Skeletal muscle satellite cell (primary cell): ENCODE results near the gene TAS2R38.

ENCODE experiments used
- H3K27me3 ChIP-seq: 2 replicates; pipeline ENCODE4 v1.7.0; 2013; ENCODE audit warnings: low read length; ENCODE audit not compliant: control insufficient read depth, insufficient read depth
- H3K36me3 ChIP-seq: 2 replicates; pipeline ENCODE4 v1.7.0; 2013; ENCODE audit warnings: mild to moderate bottlenecking, control low read depth, low read length; ENCODE audit not compliant: insufficient read depth
- H3K4me1 ChIP-seq: 2 replicates; pipeline ENCODE4 v1.7.0; 2013; ENCODE audit warnings: low read length; ENCODE audit not compliant: control insufficient read depth, insufficient read depth
- H3K4me2 ChIP-seq: 2 replicates; pipeline ENCODE4 v1.7.0; 2013; ENCODE audit warnings: mild to moderate bottlenecking, low read length
- H3K4me3 ChIP-seq: 2 replicates; pipeline ENCODE4 v1.7.0; 2013; ENCODE audit warnings: low read length
- H3K9ac ChIP-seq: 2 replicates; pipeline ENCODE4 v1.7.0; 2013; ENCODE audit warnings: mild to moderate bottlenecking, low read depth, low read length, moderate library complexity
- H3K9me3 ChIP-seq: replicated peaks from 2 replicates; pipeline ENCODE4 v1.7.0; 2013; ENCODE audit warnings: mild to moderate bottlenecking, control low read depth, low read length

The TAS2R38 gene

DNA sequence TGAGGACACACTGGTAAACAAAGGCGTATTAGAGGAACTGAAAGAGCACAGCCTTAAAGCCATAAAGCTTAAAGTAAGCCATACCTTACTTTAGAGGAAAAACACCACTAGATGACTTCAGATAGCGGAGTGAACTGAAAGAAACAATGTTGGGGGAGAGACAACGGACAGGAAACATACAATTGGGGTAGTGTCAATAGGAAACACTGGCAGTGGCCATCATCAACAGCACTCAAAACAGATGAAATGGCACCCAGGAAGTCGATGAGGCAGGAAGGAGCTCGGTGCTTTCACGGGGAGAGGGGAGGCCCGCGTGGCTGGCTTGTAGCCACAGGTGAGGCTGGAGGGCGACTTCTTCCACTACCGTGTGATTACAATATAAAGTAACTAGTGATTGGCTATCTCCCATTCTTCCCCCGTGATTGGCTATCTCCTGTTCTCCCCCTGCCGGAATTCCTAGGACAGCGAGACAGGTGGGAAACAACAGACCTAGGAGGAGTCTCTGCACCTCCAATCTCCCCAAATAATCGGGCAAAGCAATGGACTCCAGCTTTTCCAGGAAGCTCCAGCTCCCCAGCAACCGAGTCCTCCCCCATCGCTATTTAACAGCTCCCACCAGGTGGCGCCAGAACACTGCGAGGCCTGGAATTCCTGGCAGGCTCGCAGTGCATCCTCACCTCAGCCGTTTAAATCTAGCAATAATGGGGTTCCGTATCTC lies 2.4 kb upstream of the TAS2R38 start:
- Histone ChIP-seq H3K4me2 (peak overlapping the region; percentile 76), H3K4me3 (peak overlapping the region; percentile 42), H3K4me1 (peaks cover 6% of the 10 kb centered on the region), H3K9me3 (no peaks in the 10 kb centered on the region), H3K9ac (peak overlapping the region; percentile 35), H3K36me3 (no peaks in the 10 kb centered on the region), H3K27me3 (no peaks in the 10 kb centered on the region)

DNA sequence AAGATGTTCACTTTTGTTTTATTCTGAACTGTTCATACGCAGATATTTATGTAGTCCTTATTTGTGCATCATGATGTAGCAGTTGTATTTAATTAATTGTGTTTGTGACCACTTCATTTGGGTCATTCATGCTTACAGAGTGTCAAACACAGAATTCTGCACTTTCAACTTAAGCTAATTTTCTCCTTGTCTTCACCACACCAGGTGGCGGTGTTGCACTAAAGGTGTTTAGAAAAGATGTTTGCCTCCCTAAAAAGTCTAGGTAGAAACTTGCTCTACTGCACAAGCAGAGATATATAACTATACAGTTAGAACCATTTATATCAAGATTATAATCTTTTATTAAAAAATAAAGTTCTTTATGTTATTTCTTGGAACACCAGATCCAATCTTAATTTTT lies 1.3 kb upstream of the TAS2R38 start:
- Histone ChIP-seq H3K9ac (no peak overlapping the region), H3K4me2 (no peak overlapping the region), H3K36me3 (no peaks in the 10 kb centered on the region), H3K9me3 (no peaks in the 10 kb centered on the region), H3K4me3 (no peak overlapping the region), H3K27me3 (no peaks in the 10 kb centered on the region), H3K4me1 (peaks cover 6% of the 10 kb centered on the region)

DNA sequence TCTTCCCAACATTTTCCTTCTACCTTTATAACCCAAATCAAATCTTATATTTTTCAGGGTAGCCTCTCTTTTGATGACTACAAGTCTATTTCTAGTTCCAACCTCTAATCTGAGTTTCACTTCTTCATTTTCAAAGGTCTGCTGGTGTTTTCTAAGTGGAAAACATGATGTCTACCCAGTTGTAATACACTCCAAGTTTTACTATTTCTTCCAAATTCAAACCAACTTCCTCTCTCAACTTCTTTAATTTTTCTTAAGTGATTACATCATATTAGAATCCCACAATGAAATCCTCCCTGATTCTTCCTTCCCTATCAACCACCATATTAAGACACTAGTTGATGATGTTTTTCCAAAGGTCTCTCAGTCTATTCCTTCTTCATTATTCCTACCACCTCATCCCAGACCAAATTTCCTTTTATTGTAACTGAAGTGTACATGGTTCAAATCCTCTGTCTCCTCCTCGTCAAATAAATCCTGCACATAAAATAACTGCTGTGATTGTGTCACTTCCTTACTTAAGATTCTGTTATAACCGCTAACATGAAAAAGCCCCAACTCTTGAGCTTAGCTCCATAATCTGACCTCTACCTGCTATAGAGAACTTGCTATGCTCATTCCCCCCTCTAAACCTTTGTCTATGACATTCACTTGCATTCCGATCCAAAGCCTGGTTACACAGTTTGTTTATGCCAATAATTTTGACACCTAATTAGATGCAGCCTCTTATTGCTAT lies 12.7 kb downstream of the TAS2R38 start:
- H3K4me2 ChIP-seq = no peak overlapping the region
- no peaks in the 10 kb centered on the region for H3K36me3 ChIP-seq
- H3K9me3 ChIP-seq = no peaks in the 10 kb centered on the region
- no peak overlapping the region for H3K4me3 ChIP-seq
- H3K9ac ChIP-seq = no peak overlapping the region
- H3K27me3 ChIP-seq = no peaks in the 10 kb centered on the region
- H3K4me1 ChIP-seq = peaks cover 6% of the 10 kb centered on the region

DNA sequence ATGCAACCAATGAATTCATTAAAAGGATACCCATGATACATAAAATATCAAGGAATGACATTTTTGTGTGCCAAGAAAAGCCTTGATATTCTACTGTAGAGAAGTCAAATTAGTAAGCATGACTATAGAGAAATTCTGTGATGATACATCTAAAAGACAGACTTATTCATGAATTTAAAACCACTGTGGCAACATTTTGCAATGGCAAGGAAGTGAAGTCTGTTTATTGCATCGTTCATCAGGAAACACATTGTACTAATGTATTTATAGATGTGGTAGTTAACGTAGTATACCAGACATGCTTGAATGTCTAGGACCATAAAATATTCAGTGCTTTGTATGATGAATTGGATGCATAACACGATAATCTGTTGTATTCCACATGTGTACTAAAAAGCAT lies 17.5 kb downstream of the TAS2R38 start:
- Histone ChIP-seq H3K9me3 (no peaks in the 10 kb centered on the region), H3K27me3 (no peaks in the 10 kb centered on the region), H3K4me3 (no peak overlapping the region), H3K4me2 (peak overlapping the region; percentile 23), H3K4me1 (peaks cover 18% of the 10 kb centered on the region), H3K9ac (peak overlapping the region; percentile 40), H3K36me3 (no peaks in the 10 kb centered on the region)

DNA sequence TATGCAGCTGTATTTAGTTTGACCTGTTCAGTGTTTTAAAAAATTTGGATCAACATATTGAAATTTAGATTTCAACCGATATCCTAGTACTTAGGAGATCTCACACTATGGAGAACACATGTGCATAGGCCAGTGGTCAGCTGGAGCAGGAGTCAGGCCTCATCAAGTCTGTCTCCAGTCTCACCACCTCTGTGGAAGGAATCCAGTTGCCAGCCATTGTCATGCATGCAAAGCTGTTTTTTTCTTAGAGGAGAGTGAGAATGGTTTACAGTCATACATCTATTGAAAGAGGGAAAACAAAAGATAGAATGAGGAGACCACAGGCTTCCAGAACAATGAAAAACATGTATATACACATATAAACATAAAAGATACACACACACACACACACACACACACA lies 19.2 kb downstream of the TAS2R38 start:
- no peak overlapping the region for H3K4me2 ChIP-seq
- no peak overlapping the region for H3K4me3 ChIP-seq
- H3K27me3 ChIP-seq = no peaks in the 10 kb centered on the region
- no peaks in the 10 kb centered on the region for H3K36me3 ChIP-seq
- H3K4me1 ChIP-seq = peaks cover 18% of the 10 kb centered on the region
- H3K9ac ChIP-seq = no peak overlapping the region
- no peaks in the 10 kb centered on the region for H3K9me3 ChIP-seq

DNA sequence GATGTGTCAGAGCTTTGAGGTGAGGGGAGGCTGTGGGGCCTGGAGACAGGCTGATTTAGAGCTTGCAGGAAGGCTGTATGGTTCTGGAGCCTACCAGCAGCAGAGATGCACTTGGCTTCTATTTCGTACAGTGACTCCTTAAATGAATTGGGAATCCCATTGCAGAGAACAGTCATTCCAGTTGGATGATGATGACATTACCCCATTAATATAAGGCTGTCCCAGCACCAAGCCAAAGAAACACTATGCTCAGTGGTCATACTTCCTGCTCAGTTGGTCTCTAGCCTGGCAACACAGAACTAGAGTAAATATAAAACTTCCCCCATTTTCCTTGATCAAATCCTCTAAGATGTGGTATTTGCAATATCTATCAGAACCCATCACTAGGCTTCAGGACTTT lies 21.1 kb downstream of the TAS2R38 start:
- Histone ChIP-seq H3K4me1 (peaks cover 18% of the 10 kb centered on the region), H3K27me3 (no peaks in the 10 kb centered on the region), H3K9ac (no peak overlapping the region), H3K9me3 (no peaks in the 10 kb centered on the region), H3K4me3 (no peak overlapping the region), H3K36me3 (no peaks in the 10 kb centered on the region), H3K4me2 (no peak overlapping the region)

DNA sequence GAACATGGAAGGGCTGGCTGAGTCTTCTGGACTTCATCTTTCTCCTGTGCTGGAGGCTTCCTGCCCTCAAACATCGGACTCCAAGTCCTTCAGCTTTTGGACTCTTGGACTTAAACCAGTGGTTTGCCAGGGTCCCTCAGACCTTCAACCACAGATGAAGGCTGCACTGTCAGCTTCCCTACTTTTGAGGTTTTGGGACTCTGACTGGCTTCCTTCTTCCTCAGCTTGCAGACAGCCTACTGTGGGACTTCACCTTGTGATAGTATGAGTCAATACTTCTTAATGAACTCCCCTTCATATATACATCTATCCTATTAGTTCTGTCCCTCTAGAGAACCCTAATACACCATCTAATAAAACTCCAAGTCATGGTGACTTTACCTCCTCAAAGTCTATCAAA lies 22.8 kb downstream of the TAS2R38 start:
- Histone ChIP-seq H3K9me3 (no peaks in the 10 kb centered on the region), H3K27me3 (no peaks in the 10 kb centered on the region), H3K4me3 (no peak overlapping the region), H3K36me3 (no peaks in the 10 kb centered on the region), H3K4me1 (peaks cover 18% of the 10 kb centered on the region), H3K9ac (no peak overlapping the region), H3K4me2 (no peak overlapping the region)

DNA sequence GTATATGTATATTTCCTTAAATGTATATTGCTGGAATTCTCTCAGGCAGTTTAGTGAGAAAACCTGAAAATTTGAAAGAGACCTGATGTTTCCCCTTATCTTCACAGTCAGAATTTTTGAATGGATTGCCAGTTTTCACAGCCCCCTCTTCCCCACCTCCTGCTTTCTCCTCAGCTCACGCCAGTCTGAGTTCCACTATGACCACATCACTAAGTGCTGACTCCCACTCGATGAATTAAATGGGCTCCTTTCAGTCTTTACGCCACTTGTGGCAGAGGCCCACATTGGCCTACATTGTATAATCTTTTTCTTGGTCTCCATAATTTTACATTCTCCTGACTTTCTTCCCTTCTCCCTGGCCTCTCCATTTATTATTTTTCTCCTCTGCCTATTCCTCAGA lies 23.7 kb downstream of the TAS2R38 start:
- no peaks in the 10 kb centered on the region for H3K9me3 ChIP-seq
- no peaks in the 10 kb centered on the region for H3K36me3 ChIP-seq
- H3K4me1 ChIP-seq = peaks cover 23% of the 10 kb centered on the region
- H3K4me2 ChIP-seq = no peak overlapping the region
- no peak overlapping the region for H3K4me3 ChIP-seq
- H3K9ac ChIP-seq = no peak overlapping the region
- no peaks in the 10 kb centered on the region for H3K27me3 ChIP-seq

DNA sequence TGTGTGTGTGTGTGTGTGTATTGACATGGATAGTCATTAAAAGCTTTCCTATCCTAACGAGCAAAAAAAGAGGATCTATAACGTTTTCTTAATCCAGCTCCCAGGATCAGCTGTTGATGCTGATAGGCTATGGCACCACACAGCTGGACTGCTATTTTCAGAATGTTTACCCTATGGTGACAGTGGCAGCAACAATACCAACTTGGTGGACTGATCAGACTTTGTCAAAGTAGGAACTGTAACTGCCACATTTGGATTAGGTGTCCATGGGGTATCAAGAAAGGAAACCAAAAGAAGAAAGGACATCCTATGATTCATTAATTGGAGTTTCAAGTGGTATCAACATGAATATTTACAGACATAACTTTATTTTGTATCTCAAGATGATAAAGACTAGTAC lies 24.1 kb downstream of the TAS2R38 start:
- peaks cover 25% of the 10 kb centered on the region for H3K4me1 ChIP-seq

DNA sequence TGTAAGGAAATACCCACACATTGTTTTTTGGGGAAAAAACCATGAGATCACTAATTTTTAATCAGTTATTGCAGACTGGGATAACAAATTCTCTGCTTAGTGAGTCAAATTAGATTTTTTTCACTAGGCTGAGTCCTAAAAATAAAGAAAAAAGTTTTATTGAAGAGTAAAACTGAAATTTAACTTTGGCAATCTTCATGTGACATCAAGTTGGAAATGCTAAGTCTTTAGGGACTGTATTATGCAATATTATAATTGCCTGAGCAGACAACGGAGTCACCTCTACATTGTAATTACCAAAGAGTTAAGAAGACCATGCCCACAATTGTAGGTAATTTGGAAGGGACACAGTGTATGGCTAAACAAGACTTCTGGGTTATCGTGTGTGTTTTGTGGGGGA lies 24.6 kb downstream of the TAS2R38 start:
- H3K9ac ChIP-seq = no peak overlapping the region
- no peak overlapping the region for H3K4me2 ChIP-seq
- no peaks in the 10 kb centered on the region for H3K9me3 ChIP-seq
- no peaks in the 10 kb centered on the region for H3K27me3 ChIP-seq
- no peak overlapping the region for H3K4me3 ChIP-seq
- H3K36me3 ChIP-seq = no peaks in the 10 kb centered on the region
- H3K4me1 ChIP-seq = peaks cover 25% of the 10 kb centered on the region

More for the DNA sequence above, 24.1 kb downstream of the TAS2R38 start:
- Histone ChIP-seq H3K4me2 (no peak overlapping the region), H3K4me3 (no peak overlapping the region), H3K9me3 (no peaks in the 10 kb centered on the region), H3K27me3 (no peaks in the 10 kb centered on the region), H3K9ac (no peak overlapping the region), H3K36me3 (no peaks in the 10 kb centered on the region)

DNA sequence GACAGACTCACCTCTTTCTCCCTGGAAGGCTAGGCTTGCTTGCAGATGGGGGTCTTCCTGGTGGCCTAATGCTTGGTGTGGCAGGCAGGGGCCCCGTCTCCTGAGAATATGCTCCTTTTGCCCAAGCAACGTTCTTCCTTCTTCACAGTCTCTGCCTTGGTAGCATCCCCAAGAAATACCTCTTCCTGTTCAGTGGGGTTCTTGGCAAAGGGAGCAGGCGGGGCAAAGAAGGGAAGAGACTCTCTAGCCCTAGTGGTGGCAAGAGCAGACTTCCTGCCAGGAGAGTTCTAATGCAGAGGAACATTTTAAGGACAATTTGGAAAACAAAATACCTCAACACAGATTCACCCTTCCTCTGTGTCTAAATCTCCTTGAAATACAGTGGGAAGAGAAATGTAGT lies 26.8 kb downstream of the TAS2R38 start, which contains the start of gene CLEC5A:
Gene CLEC5A, minus strand, starts transcription at position 179 of the 400 bp plus-strand sequence. CDS start 682 bp downstream, outside the sequence.
- Histone ChIP-seq H3K9me3 (no peaks in the 10 kb centered on the region), H3K4me2 (peak within 1 kb of the TSS; percentile 6), H3K9ac (no peak within 1 kb of the TSS), H3K4me3 (no peak within 1 kb of the TSS), H3K36me3 (no peaks in the 10 kb centered on the region), H3K4me1 (peaks cover 17% of the 10 kb centered on the region), H3K27me3 (no peaks in the 10 kb centered on the region)

DNA sequence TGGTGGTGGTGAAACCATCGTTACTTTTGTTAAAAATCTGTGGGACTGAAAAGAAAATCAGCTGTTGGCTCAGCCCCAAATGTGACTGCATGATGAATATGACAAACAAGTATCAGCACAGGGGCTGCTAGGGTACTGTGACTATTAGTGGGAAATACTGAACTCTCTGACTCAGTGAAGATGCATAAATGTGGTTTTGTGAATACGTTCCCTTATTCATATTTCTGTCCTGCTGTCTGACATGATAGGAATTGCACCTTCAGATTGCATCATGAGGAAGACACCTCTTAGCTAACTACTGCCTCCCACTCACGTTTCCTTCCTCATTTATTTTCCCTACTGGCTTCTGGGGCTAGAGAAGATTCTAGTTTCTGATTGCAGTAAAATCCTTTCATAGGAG lies 28.2 kb downstream of the TAS2R38 start:
- Histone ChIP-seq H3K4me2 (peak overlapping the region; percentile 6), H3K27me3 (no peaks in the 10 kb centered on the region), H3K9me3 (no peaks in the 10 kb centered on the region), H3K4me1 (peaks cover 17% of the 10 kb centered on the region), H3K9ac (peak overlapping the region; percentile 38), H3K4me3 (no peak overlapping the region), H3K36me3 (no peaks in the 10 kb centered on the region)
